GM12878 (cell line): ENCODE measurements around the gene MSS51. TPM values are rescaled to one million over a fixed set of nuclear protein-coding genes. Genes with fewer than 3 reads are reported as not detected.

ENCODE experiments used
- ATAC-seq: fragments of 200-7000 bp; cut with Tn5 transposase; 3 replicates; pipeline ENCODE4 v1.9.1; 2020; ENCODE audit warnings: mild to moderate bottlenecking, moderate library complexity
- BruUV-seq: library from RNA; stranded (reverse); fragments of 400-500 nt; replicated peaks from 2 replicates; lab custom pipeline; 2021; lab: Mats Ljungman, UMichigan
- CTCF ChIA-PET: fragments of 300-600 bp; sonication (Branson Sonifier 250); formaldehyde crosslinking; extraction: SDS; loops from one replicate; lab custom pipeline; 2021; ENCODE audit warnings: inconsistent platforms; lab: Yijun Ruan, JAX
- POLR2A ChIA-PET: fragments of 350-600 bp; formaldehyde crosslinking; extraction: SDS; loops from one replicate; lab custom pipeline; 2021; ENCODE audit warnings: inconsistent platforms; lab: Charles Lee
- RAD21 ChIA-PET: fragments of 300-600 bp; sonication (Branson Sonifier 250); formaldehyde crosslinking; loops from one replicate; lab custom pipeline; 2023; ENCODE audit warnings: antibody characterized with exemption; ENCODE audit not compliant: unreplicated experiment; lab: Charles Lee
- SMC1A ChIA-PET: fragments of 300-600 bp; sonication (Branson Sonifier 250); formaldehyde crosslinking; loops from one replicate; lab custom pipeline; 2023; ENCODE audit not compliant: unreplicated experiment, uncharacterized antibody; lab: Charles Lee
- DNase-seq: peaks from one replicate; pipeline ENCODE4 v3.0.0-alpha.2; 2011; ENCODE audit warnings: low read depth, low spot score
- FAIRE-seq: peaks from 3 replicates; lab custom pipeline; 2011; peaks lifted over from hg19 to GRCh38; lab: Jason Lieb, UNC
- H2AFZ ChIP-seq: 2 replicates; pipeline ENCODE4 v1.6.0; 2011; ENCODE audit warnings: low read depth, low read length, control low read depth; ENCODE audit not compliant: control insufficient read depth
- H3K27ac ChIP-seq: 2 replicates; pipeline ENCODE4 v1.5.1; 2011; ENCODE audit warnings: control low read depth; ENCODE audit not compliant: control insufficient read depth, insufficient read depth
- H3K27me3 ChIP-seq, 2 experiments: replicated peaks in 1 of 2; 2 replicates each; pipeline versions ENCODE4 v1.6.0 to v1.6.1; 2011; ENCODE audit warnings: low read length in 1 of 2; ENCODE audit not compliant: control insufficient read depth in 2 of 2, insufficient read depth in 2 of 2
- H3K36me3 ChIP-seq, 2 experiments: 2 replicates each; pipeline ENCODE4 v1.5.1; 2011; ENCODE audit warnings: low read length in 1 of 2; ENCODE audit not compliant: control insufficient read depth in 2 of 2, insufficient read depth in 2 of 2
- H3K4me1 ChIP-seq: 2 replicates; pipeline ENCODE4 v1.6.1; 2011; ENCODE audit warnings: mild to moderate bottlenecking, low read length, moderate library complexity, mixed read lengths; ENCODE audit not compliant: control insufficient read depth, insufficient read depth
- H3K4me2 ChIP-seq: 2 replicates; pipeline ENCODE4 v1.6.0; 2011; ENCODE audit warnings: control low read depth; ENCODE audit not compliant: control insufficient read depth, insufficient read depth
- H3K4me3 ChIP-seq: fragments of 200-600 bp; sonication (generic); 2 replicates; pipeline ENCODE4 v1.5.1; 2016
- H3K79me2 ChIP-seq: 2 replicates; pipeline ENCODE4 v1.6.0; 2011; ENCODE audit warnings: low read length; ENCODE audit not compliant: control insufficient read depth, insufficient read depth
- H3K9ac ChIP-seq: 2 replicates; pipeline ENCODE4 v1.8.0; 2011; ENCODE audit warnings: low read length, control low read depth, mixed read lengths; ENCODE audit not compliant: control insufficient read depth, insufficient read depth
- H3K9me3 ChIP-seq: replicated peaks from 3 replicates; pipeline ENCODE4 v1.5.1; 2011; ENCODE audit warnings: mild to moderate bottlenecking, low read length; ENCODE audit not compliant: control insufficient read depth, insufficient read depth
- H4K20me1 ChIP-seq: 2 replicates; pipeline ENCODE4 v1.6.0; 2011; ENCODE audit not compliant: control insufficient read depth, insufficient read depth
- ATF7 ChIP-seq: fragments of 450-650 bp; IDR thresholded peaks from 2 replicates; pipeline ENCODE4 v1.6.1; 2016; ENCODE audit warnings: low read depth, mild to moderate bottlenecking
- BMI1 ChIP-seq: fragments of 450-650 bp; IDR thresholded peaks from 2 replicates; pipeline ENCODE4 v1.6.1; 2016; ENCODE audit warnings: mild to moderate bottlenecking, moderate library complexity, borderline replicate concordance
- CBFB ChIP-seq: IDR thresholded peaks from 2 replicates; pipeline ENCODE4 v1.6.1; 2016; ENCODE audit warnings: antibody characterized with exemption, low read depth
- CHD1 ChIP-seq: IDR thresholded peaks from 2 replicates; pipeline ENCODE4 v1.6.1; 2012; ENCODE audit warnings: low read depth, low read length, improper control_type of control experiment
- GATAD2B ChIP-seq: fragments of 450-650 bp; conservative IDR thresholded peaks from 2 replicates; pipeline ENCODE4 v1.6.1; 2017; ENCODE audit warnings: low read depth, mild to moderate bottlenecking, moderate library complexity
- KDM1A ChIP-seq: fragments of 200-600 bp; sonication (generic); IDR thresholded peaks from 2 replicates; pipeline ENCODE4 v1.6.1; 2016; ENCODE audit warnings: borderline replicate concordance
- LARP7 ChIP-seq: fragments of 450-650 bp; IDR thresholded peaks from 2 replicates; pipeline ENCODE4 v1.6.1; 2017; ENCODE audit warnings: mild to moderate bottlenecking
- NBN ChIP-seq: fragments of 450-650 bp; IDR thresholded peaks from 2 replicates; pipeline ENCODE4 v1.6.1; 2016
- NFYB ChIP-seq: IDR thresholded peaks from 2 replicates; pipeline ENCODE4 v1.6.1; 2011; ENCODE audit warnings: low read depth, mild to moderate bottlenecking, low read length, improper control_type of control experiment, moderate library complexity; ENCODE audit not compliant: insufficient read depth
- POLR2AphosphoS5 ChIP-seq: IDR thresholded peaks from 2 replicates; pipeline ENCODE4 v1.6.1; 2011; ENCODE audit warnings: mild to moderate bottlenecking, low read length, inconsistent platforms
- SIN3A ChIP-seq: IDR thresholded peaks from 2 replicates; pipeline ENCODE4 v1.6.1; 2012; ENCODE audit warnings: low read depth, low read length, improper control_type of control experiment
- SPI1 ChIP-seq: IDR thresholded peaks from 2 replicates; pipeline ENCODE4 v1.6.1; 2011; ENCODE audit warnings: low read depth, mild to moderate bottlenecking, low read length, moderate library complexity, borderline replicate concordance; ENCODE audit not compliant: insufficient read depth
- STAT1 ChIP-seq: fragments of 450-650 bp; conservative IDR thresholded peaks from 2 replicates; pipeline ENCODE4 v1.6.1; 2014; ENCODE audit warnings: antibody characterized with exemption, mild to moderate bottlenecking
- STAT3 ChIP-seq: IDR thresholded peaks from 2 replicates; pipeline ENCODE4 v1.6.1; 2011; ENCODE audit warnings: low read depth, low read length, improper control_type of control experiment
- ZNF24 ChIP-seq: fragments of 450-650 bp; IDR thresholded peaks from 2 replicates; pipeline ENCODE4 v1.6.1; 2017; ENCODE audit warnings: antibody characterized with exemption, mild to moderate bottlenecking
- ZNF622 ChIP-seq: fragments of 450-650 bp; IDR thresholded peaks from 2 replicates; pipeline ENCODE4 v1.6.1; 2017; ENCODE audit warnings: mild to moderate bottlenecking, inconsistent platforms
- WGBS: methylation state at CpG from one replicate; pipeline ENCODE4 v1.1.6; 2016; ENCODE audit warnings: low lambda C conversion rate; ENCODE audit not compliant: insufficient replicate concordance, insufficient coverage; ENCODE audit errors: missing lambda C conversion rate; 5-methylcytosine and 5-hydroxymethylcytosine counted together
- in situ Hi-C: fragments of 300-500 bp; cut with MboI; formaldehyde crosslinking; loops from 9 replicates; pipeline ENCODE4 v1.14.3; 2018; ENCODE audit warnings: mixed read lengths
- intact Hi-C: fragments of 100-400 bp; cut with micrococcal nuclease; formaldehyde crosslinking; loops from one replicate; pipeline ENCODE4 v1.14.2; 2022; ENCODE audit not compliant: unreplicated experiment
- polyA plus RNA-seq, 11 experiments: library from polyadenylated mRNA; depleted of rRNA in 4 of 11; unstranded in 6 of 11; stranded (reverse) in 5 of 11; fragments of >200 nt; fragmentation: Nextera tagmentation in 4 of 11; fragmentation: Illumina TruSeq in 1 of 11; extraction: Ambion mirVana in 4 of 11; extraction: Trizol in 1 of 11; gene quantifications; 1 replicate in 1 of 11; 2 replicates in 10 of 11; pipeline versions ENCODE4 v1.2.1 to v1.2.3, GENCODE V29; 2011 to 2016; ENCODE audit warnings: inconsistent platforms in 2 of 11, missing spikeins in 2 of 11, low read depth in 1 of 11
- total RNA-seq, 4 experiments: library from RNA; depleted of rRNA in 3 of 4; stranded (reverse); fragments of >200 nt in 3 of 4; fragmentation: Illumina TruSeq in 1 of 4; extraction: Trizol in 1 of 4; gene quantifications; 2 replicates each; pipeline versions ENCODE4 v1.2.1 to v1.2.3, GENCODE V29; 2013 to 2021
- TF ChIP-seq, protein P1 (sequence below): IDR thresholded peaks from 2 replicates; pipeline ENCODE4 v1.6.1; 2012; ENCODE audit warnings: mild to moderate bottlenecking, low read depth, low read length
- TF ChIP-seq, protein P2 (sequence below): fragments of 450-650 bp; IDR thresholded peaks from 2 replicates; pipeline ENCODE4 v1.6.1; 2017; ENCODE audit warnings: mild to moderate bottlenecking, moderate library complexity

Gene MSS51
- total and polyA plus RNA-seq, 10 of the 15 experiments (the other 5 are each of a cell fraction or from before 2014, with no cell fraction given), result 0.06 to 2.1 (median 1.5) TPM

DNA sequence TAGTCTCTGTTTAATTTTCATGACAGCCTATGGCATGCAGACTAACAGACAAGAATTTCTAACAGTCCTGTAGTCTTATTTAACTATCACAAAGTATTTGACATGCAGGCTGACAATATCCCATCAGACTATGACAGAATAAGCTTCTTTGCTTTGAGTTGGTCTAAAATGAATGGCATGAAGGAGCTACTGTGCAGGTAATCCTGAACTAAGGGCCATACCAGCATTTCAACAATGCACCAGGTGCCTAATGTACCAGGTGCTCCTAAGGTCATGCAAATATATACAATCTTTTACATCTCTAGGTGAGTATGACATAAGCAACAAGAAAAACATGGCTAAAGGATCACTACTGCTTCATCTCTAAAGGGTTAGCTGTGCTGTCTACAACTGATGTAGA is 13.6 kb upstream of the MSS51 start (continued):
- TF ChIP-seq NFYB, result no peak
- TF ChIP-seq, protein P1, sequence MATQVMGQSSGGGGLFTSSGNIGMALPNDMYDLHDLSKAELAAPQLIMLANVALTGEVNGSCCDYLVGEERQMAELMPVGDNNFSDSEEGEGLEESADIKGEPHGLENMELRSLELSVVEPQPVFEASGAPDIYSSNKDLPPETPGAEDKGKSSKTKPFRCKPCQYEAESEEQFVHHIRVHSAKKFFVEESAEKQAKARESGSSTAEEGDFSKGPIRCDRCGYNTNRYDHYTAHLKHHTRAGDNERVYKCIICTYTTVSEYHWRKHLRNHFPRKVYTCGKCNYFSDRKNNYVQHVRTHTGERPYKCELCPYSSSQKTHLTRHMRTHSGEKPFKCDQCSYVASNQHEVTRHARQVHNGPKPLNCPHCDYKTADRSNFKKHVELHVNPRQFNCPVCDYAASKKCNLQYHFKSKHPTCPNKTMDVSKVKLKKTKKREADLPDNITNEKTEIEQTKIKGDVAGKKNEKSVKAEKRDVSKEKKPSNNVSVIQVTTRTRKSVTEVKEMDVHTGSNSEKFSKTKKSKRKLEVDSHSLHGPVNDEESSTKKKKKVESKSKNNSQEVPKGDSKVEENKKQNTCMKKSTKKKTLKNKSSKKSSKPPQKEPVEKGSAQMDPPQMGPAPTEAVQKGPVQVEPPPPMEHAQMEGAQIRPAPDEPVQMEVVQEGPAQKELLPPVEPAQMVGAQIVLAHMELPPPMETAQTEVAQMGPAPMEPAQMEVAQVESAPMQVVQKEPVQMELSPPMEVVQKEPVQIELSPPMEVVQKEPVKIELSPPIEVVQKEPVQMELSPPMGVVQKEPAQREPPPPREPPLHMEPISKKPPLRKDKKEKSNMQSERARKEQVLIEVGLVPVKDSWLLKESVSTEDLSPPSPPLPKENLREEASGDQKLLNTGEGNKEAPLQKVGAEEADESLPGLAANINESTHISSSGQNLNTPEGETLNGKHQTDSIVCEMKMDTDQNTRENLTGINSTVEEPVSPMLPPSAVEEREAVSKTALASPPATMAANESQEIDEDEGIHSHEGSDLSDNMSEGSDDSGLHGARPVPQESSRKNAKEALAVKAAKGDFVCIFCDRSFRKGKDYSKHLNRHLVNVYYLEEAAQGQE, result no peak
- no peak for TF ChIP-seq ATF7
- no peak for TF ChIP-seq BMI1
- TF ChIP-seq ZNF622, result no peak

DNA sequence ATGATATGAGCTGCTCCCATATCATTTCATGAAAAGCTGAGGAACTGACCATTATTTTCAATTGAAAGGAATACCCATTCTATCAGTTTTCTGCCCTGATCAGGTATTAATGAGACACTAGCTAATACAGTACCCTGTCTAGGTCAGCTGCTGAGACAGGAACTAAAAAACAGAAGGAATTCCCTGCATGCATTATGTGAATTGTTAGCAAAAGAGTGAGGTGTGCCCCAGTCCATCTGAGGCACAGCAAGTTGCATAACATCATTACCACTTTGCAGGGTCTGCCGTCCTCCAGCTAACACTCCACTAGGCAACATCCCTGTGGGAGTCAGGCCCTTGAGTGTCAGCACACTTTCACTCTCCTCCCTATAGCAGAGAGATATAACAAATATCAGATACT is 11.1 kb upstream of the MSS51 start:
- ATAC-seq, result no peak
- no peaks in the 10 kb centered on the region for H3K79me2 ChIP-seq

More for the DNA sequence above, 11.1 kb upstream of the MSS51 start:
- Histone ChIP-seq H3K36me3 (peaks cover 2 to 10% of the 10 kb centered on the region in 2 experiments; a peak in 3 of 4 replicates), H3K9ac (no peak overlapping the region), H3K9me3 (no peaks in the 10 kb centered on the region), H3K27me3 (no peaks in the 10 kb centered on the region), H4K20me1 (no peaks in the 10 kb centered on the region), H3K4me3 (no peak overlapping the region), H3K4me2 (no peak overlapping the region), H3K27ac (no peak overlapping the region), H3K4me1 (no peaks in the 10 kb centered on the region), H2AFZ (no peak overlapping the region)
- intact Hi-C loops, result no loop called here
- BruUV-seq, result no TSS peak
- WGBS, result 63% methylated on average over 1 of the region's 1 CpG
- SMC1A ChIA-PET, result interaction anchor here (1.7 kb wide), 1 partner anchor 87 kb away, joined by 4 read pairs; the partner anchor contains the start of gene CFAP70
- FAIRE-seq (no peak), DNase-seq (no peak)
- POLR2A ChIA-PET, result interaction anchor here (1.0 kb wide), 1 partner anchor 75 kb away, joined by 3 read pairs; no protein-coding TSS in a partner anchor
- CTCF ChIA-PET, result interaction anchor here (1.0 to 1.9 kb wide), 2 partner anchors 23 to 180 kb away, joined by 3 to 4 read pairs; no protein-coding TSS in a partner anchor
- RAD21 ChIA-PET, result no interaction called here
- TF ChIP-seq, protein P2, sequence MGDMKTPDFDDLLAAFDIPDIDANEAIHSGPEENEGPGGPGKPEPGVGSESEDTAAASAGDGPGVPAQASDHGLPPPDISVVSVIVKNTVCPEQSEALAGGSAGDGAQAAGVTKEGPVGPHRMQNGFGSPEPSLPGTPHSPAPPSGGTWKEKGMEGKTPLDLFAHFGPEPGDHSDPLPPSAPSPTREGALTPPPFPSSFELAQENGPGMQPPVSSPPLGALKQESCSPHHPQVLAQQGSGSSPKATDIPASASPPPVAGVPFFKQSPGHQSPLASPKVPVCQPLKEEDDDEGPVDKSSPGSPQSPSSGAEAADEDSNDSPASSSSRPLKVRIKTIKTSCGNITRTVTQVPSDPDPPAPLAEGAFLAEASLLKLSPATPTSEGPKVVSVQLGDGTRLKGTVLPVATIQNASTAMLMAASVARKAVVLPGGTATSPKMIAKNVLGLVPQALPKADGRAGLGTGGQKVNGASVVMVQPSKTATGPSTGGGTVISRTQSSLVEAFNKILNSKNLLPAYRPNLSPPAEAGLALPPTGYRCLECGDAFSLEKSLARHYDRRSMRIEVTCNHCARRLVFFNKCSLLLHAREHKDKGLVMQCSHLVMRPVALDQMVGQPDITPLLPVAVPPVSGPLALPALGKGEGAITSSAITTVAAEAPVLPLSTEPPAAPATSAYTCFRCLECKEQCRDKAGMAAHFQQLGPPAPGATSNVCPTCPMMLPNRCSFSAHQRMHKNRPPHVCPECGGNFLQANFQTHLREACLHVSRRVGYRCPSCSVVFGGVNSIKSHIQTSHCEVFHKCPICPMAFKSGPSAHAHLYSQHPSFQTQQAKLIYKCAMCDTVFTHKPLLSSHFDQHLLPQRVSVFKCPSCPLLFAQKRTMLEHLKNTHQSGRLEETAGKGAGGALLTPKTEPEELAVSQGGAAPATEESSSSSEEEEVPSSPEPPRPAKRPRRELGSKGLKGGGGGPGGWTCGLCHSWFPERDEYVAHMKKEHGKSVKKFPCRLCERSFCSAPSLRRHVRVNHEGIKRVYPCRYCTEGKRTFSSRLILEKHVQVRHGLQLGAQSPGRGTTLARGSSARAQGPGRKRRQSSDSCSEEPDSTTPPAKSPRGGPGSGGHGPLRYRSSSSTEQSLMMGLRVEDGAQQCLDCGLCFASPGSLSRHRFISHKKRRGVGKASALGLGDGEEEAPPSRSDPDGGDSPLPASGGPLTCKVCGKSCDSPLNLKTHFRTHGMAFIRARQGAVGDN, result no peak
- TF ChIP-seq ZNF24 (no peak), STAT3 (no peak), CBFB (no peak), STAT1 (no peak), NBN (no peak), GATAD2B (no peak), ATF7 (no peak), LARP7 (no peak), SIN3A (no peak), SPI1 (no peak), CHD1 (no peak), KDM1A (no peak), POLR2AphosphoS5 (no peak)
- in situ Hi-C loops, result no loop called here
